Measurements from ENCODE around the gene PRKCE. TPM values are rescaled to one million over a fixed set of nuclear protein-coding genes. Genes with fewer than 3 reads are reported as not detected.

The PRKCE gene
- total and polyA plus RNA-seq, 2 experiments from 2014 or later = 9.6 to 11.9 TPM

DNA sequence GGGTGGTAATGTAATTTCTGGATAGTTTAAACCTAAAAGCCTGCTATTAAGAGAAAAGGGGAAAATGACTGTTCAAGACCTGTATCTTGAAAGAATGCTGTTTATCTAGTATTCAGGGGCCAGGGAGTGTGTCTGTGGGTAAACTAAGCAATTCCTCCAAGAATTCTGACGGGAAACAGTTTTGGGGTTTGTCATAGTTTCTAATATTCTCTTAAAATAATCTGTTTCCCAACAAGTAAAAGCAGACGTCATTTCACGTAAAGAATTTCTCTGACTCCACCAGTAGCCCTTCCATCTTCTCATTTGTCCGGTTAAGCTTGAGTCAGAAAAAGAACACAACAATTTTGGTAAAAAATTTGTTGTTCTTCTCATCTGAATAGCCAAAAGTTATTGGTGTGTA is 413.7 kb downstream of the PRKCE start:
- peak; percentile 20 for DNase-seq (ENCODE audit: low spot score)
- TF ChIP-seq EZH2phosphoT487 (IDR thresholded peaks at IDR 0.05; ENCODE audit: low read depth, severe bottlenecking, unreplicated experiment) = no peak
- TF ChIP-seq, protein P1, sequence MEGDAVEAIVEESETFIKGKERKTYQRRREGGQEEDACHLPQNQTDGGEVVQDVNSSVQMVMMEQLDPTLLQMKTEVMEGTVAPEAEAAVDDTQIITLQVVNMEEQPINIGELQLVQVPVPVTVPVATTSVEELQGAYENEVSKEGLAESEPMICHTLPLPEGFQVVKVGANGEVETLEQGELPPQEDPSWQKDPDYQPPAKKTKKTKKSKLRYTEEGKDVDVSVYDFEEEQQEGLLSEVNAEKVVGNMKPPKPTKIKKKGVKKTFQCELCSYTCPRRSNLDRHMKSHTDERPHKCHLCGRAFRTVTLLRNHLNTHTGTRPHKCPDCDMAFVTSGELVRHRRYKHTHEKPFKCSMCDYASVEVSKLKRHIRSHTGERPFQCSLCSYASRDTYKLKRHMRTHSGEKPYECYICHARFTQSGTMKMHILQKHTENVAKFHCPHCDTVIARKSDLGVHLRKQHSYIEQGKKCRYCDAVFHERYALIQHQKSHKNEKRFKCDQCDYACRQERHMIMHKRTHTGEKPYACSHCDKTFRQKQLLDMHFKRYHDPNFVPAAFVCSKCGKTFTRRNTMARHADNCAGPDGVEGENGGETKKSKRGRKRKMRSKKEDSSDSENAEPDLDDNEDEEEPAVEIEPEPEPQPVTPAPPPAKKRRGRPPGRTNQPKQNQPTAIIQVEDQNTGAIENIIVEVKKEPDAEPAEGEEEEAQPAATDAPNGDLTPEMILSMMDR (IDR thresholded peaks at IDR 0.05; ENCODE audit: poor library complexity) = no peak
- TF ChIP-seq EZH2 (IDR thresholded peaks at IDR 0.05; ENCODE audit: borderline replicate concordance) = no peak
- Histone ChIP-seq H2AFZ (no peak overlapping the region), H3K79me2 (no peaks in the 10 kb centered on the region), H3K4me3 (no peak overlapping the region), H4K20me1 (ENCODE audit: insufficient read depth, poor library complexity, severe bottlenecking) (no peaks in the 10 kb centered on the region), H3K27me3 (no peaks in the 10 kb centered on the region), H3K36me3 (replicated peaks; ENCODE audit: insufficient read depth, low read depth) (no peaks in the 10 kb centered on the region), H3K9me3 (ENCODE audit: low read depth) (no peaks in the 10 kb centered on the region), H3K9me2 (replicated peaks; ENCODE audit: insufficient read depth) (no peaks in the 10 kb centered on the region), H3K4me2 (no peak overlapping the region), H3K4me1 (ENCODE audit: insufficient read depth) (no peaks in the 10 kb centered on the region), H3K27ac (peak overlapping the region; percentile 36)
- WGBS (ENCODE audit: low lambda C conversion rate, missing lambda C conversion rate) = 79% methylated on average over 4 of the region's 4 CpGs

- Histone ChIP-seq H3K9me3 (ENCODE audit: low read depth) (no peaks in the 10 kb centered on the region), H3K79me2 (no peaks in the 10 kb centered on the region), H3K4me2 (no peak overlapping the region), H3K4me3 (no peak overlapping the region), H3K4me1 (ENCODE audit: insufficient read depth) (no peaks in the 10 kb centered on the region), H2AFZ (no peak overlapping the region), H3K9me2 (replicated peaks; ENCODE audit: insufficient read depth) (no peaks in the 10 kb centered on the region), H3K27me3 (no peaks in the 10 kb centered on the region), H4K20me1 (ENCODE audit: insufficient read depth, poor library complexity, severe bottlenecking) (no peaks in the 10 kb centered on the region), H3K27ac (peak overlapping the region; percentile 36), H3K36me3 (replicated peaks; ENCODE audit: insufficient read depth, low read depth) (no peaks in the 10 kb centered on the region)
- WGBS (ENCODE audit: low lambda C conversion rate, missing lambda C conversion rate) = 80% methylated on average over 3 of the region's 3 CpGs
- no peak for DNase-seq (ENCODE audit: low spot score)
- TF ChIP-seq EZH2phosphoT487 (IDR thresholded peaks at IDR 0.05; ENCODE audit: low read depth, severe bottlenecking, unreplicated experiment) (no peak), EZH2 (IDR thresholded peaks at IDR 0.05; ENCODE audit: borderline replicate concordance) (no peak)
- TF ChIP-seq, protein P1 (IDR thresholded peaks at IDR 0.05; ENCODE audit: poor library complexity) = no peak
Observed at GRCh38 chr2:46066116-46066515, 414.6 kb downstream of the PRKCE start.

DNA sequence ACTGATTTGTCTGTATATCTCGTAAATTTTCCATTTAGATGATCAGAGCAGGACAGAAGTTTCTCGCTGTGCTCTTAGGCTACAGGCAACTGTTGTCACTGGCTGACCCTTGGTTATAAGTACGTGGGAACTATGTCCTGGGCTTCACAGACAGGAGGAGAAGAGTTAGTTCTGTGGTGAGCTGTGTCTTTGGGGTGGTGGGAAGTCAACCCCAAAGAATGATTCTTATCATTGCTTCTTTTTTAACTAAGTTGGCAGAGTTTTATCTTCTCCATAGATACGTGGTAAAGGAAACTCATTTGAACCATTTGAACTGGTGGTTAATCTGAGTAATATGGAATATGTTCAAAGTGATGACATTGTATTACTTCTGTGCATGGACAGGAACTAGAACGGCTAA is 415.1 kb downstream of the PRKCE start:
- no peaks in the 10 kb centered on the region for H3K4me1 ChIP-seq (ENCODE audit: insufficient read depth)
- no peak overlapping the region for H3K27ac ChIP-seq
- no peaks in the 10 kb centered on the region for H3K27me3 ChIP-seq
- no peaks in the 10 kb centered on the region for H4K20me1 ChIP-seq (ENCODE audit: insufficient read depth, poor library complexity, severe bottlenecking)
- no peaks in the 10 kb centered on the region for H3K79me2 ChIP-seq
- H3K4me3 ChIP-seq = no peak overlapping the region
- H3K36me3 ChIP-seq (replicated peaks; ENCODE audit: insufficient read depth, low read depth) = no peaks in the 10 kb centered on the region
- WGBS (ENCODE audit: low lambda C conversion rate, missing lambda C conversion rate) = 84% methylated on average over 5 of the region's 5 CpGs
- no peak overlapping the region for H3K4me2 ChIP-seq
- no peak for DNase-seq (ENCODE audit: low spot score)
- H2AFZ ChIP-seq = no peak overlapping the region
- TF ChIP-seq, protein P1 (IDR thresholded peaks at IDR 0.05; ENCODE audit: poor library complexity) = no peak
- no peak for TF ChIP-seq EZH2 (IDR thresholded peaks at IDR 0.05; ENCODE audit: borderline replicate concordance)
- no peak for TF ChIP-seq EZH2phosphoT487 (IDR thresholded peaks at IDR 0.05; ENCODE audit: low read depth, severe bottlenecking, unreplicated experiment)
- no peaks in the 10 kb centered on the region for H3K9me2 ChIP-seq (replicated peaks; ENCODE audit: insufficient read depth)
- H3K9me3 ChIP-seq (ENCODE audit: low read depth) = no peaks in the 10 kb centered on the region

DNA sequence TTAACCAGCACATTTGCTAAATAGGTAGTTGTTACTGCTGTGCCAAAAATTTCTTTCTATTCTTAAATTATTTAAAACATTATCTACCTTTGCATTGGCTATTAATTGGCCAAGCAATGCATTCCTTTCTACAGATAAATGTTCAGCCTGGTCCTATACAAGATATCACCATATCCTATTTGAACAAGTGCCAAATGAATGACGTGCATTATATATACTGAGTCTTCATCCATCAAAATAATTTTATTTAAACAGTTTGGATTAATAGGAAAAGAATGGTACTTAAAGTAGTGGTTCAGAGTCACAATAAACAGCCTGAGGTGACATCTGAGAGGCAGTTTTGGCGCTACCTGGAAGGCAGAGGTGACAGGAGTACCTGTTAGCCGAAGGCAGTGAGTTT is 415.6 kb downstream of the PRKCE start:
- no peaks in the 10 kb centered on the region for H3K79me2 ChIP-seq
- no peaks in the 10 kb centered on the region for H3K4me1 ChIP-seq (ENCODE audit: insufficient read depth)
- no peak overlapping the region for H3K4me2 ChIP-seq
- WGBS (ENCODE audit: low lambda C conversion rate, missing lambda C conversion rate) = 91% methylated on average over 3 of the region's 3 CpGs
- TF ChIP-seq EZH2phosphoT487 (IDR thresholded peaks at IDR 0.05; ENCODE audit: low read depth, severe bottlenecking, unreplicated experiment) = no peak
- TF ChIP-seq, protein P1 (IDR thresholded peaks at IDR 0.05; ENCODE audit: poor library complexity) = no peak
- TF ChIP-seq EZH2 (IDR thresholded peaks at IDR 0.05; ENCODE audit: borderline replicate concordance) = no peak
- H2AFZ ChIP-seq = no peak overlapping the region
- no peak overlapping the region for H3K27ac ChIP-seq
- H4K20me1 ChIP-seq (ENCODE audit: insufficient read depth, poor library complexity, severe bottlenecking) = no peaks in the 10 kb centered on the region
- H3K9me3 ChIP-seq (ENCODE audit: low read depth) = no peaks in the 10 kb centered on the region
- no peaks in the 10 kb centered on the region for H3K27me3 ChIP-seq
- H3K36me3 ChIP-seq (replicated peaks; ENCODE audit: insufficient read depth, low read depth) = no peaks in the 10 kb centered on the region
- no peak for DNase-seq (ENCODE audit: low spot score)
- H3K9me2 ChIP-seq (replicated peaks; ENCODE audit: insufficient read depth) = no peaks in the 10 kb centered on the region
- no peak overlapping the region for H3K4me3 ChIP-seq
